WERI-Rb-1 (cell line): ENCODE results near the gene PCDH19.

Source experiments
- DNase-seq: peaks from one replicate; pipeline ENCODE4 v3.0.0-alpha.2; 2020
- H3K27ac ChIP-seq: fragments of 250-450 bp; sonication (Bioruptor Pico); 2 replicates; pipeline ENCODE4 v1.5.1; 2020; ENCODE audit warnings: mild to moderate bottlenecking, moderate library complexity
- H3K27me3 ChIP-seq: fragments of 250-450 bp; sonication (Bioruptor Pico); 2 replicates; pipeline ENCODE4 v1.5.1; 2021; ENCODE audit warnings: mild to moderate bottlenecking, low read depth, moderate library complexity; ENCODE audit not compliant: insufficient read depth, severe bottlenecking
- H3K36me3 ChIP-seq: fragments of 250-450 bp; sonication (Bioruptor Pico); 2 replicates; pipeline ENCODE4 v1.5.1; 2020; ENCODE audit warnings: mild to moderate bottlenecking, moderate library complexity
- H3K4me3 ChIP-seq: 2 replicates; pipeline ENCODE4 v1.5.1; 2011; ENCODE audit warnings: low read depth, mild to moderate bottlenecking, control low read depth, low read length
- H3K9me3 ChIP-seq: fragments of 250-450 bp; sonication (Bioruptor Pico); 2 replicates; pipeline ENCODE4 v1.5.1; 2021; ENCODE audit warnings: mild to moderate bottlenecking, moderate library complexity; ENCODE audit not compliant: severe bottlenecking
- TF ChIP-seq, protein P1 (sequence below): IDR thresholded peaks from 2 replicates; pipeline ENCODE4 v1.5.1; 2011; ENCODE audit warnings: low read depth, mild to moderate bottlenecking, control low read depth, inconsistent platforms, low read length

The PCDH19 gene

DNA sequence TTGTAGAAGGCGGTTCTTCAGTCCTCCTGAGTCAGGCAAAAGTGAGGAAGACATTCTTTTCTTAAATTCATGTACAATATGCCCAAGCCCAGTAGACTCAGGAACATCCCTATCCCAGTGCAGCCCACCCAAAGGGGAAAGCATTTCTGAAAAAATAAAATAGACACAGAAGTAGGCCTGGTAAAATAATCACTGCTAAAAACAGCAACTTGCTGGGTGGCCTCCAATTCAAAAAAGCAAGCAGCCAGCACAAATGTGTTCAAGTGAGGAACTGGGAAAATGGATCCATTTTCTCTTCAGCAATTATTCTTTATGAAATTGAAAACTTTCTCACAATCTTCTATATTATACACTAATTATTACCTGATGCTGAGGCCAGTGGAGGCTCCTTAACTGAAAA, 165.4 kb downstream of the PCDH19 start:
- Histone ChIP-seq H3K27ac (no peak overlapping the region), H3K9me3 (no peaks in the 10 kb centered on the region), H3K4me3 (no peak overlapping the region), H3K36me3 (no peaks in the 10 kb centered on the region), H3K27me3 (peaks cover 37% of the 10 kb centered on the region)
- DNase-seq = no peak
- TF ChIP-seq, protein P1, sequence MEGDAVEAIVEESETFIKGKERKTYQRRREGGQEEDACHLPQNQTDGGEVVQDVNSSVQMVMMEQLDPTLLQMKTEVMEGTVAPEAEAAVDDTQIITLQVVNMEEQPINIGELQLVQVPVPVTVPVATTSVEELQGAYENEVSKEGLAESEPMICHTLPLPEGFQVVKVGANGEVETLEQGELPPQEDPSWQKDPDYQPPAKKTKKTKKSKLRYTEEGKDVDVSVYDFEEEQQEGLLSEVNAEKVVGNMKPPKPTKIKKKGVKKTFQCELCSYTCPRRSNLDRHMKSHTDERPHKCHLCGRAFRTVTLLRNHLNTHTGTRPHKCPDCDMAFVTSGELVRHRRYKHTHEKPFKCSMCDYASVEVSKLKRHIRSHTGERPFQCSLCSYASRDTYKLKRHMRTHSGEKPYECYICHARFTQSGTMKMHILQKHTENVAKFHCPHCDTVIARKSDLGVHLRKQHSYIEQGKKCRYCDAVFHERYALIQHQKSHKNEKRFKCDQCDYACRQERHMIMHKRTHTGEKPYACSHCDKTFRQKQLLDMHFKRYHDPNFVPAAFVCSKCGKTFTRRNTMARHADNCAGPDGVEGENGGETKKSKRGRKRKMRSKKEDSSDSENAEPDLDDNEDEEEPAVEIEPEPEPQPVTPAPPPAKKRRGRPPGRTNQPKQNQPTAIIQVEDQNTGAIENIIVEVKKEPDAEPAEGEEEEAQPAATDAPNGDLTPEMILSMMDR = no peak
